Measurements from ENCODE around the gene EPS8L2. TPM values are rescaled to one million over a fixed set of nuclear protein-coding genes. Genes with fewer than 3 reads are reported as not detected.

EPS8L2 gene
- polyA plus RNA-seq, 3 donors, result 0.55 TPM; not detected in 2

- no peak for DNase-seq
- H3K36me3 ChIP-seq (replicated peaks in 1 of 2; ENCODE audit: control insufficient read depth in 1 of 2, insufficient read depth in 2 of 2, low read length in 2 of 2), result peaks cover 11 to 36% of the 10 kb centered on the region in 2 donors
- H3K27ac Mint-ChIP-seq, result no peak overlapping the region
- H3K4me3 Mint-ChIP-seq, result no peak overlapping the region
- peaks cover 0 to 4% (median under 1%) of the 10 kb centered on the region in 3 donors for H3K27me3 Mint-ChIP-seq (ENCODE audit: low read depth in 3 of 3)
- H2AFZ ChIP-seq (ENCODE audit: insufficient read depth, low read depth, low read length, poor library complexity, severe bottlenecking), result no peak overlapping the region
- peaks cover 45% of the 10 kb centered on the region for H3K4me1 Mint-ChIP-seq
- H3K4me2 ChIP-seq (replicated peaks; ENCODE audit: extremely low read depth, low read length, poor library complexity, severe bottlenecking), result no peak overlapping the region
- H3K36me3 Mint-ChIP-seq, result peaks cover 32 to 60% of the 10 kb centered on the region in 2 donors
- no peak for TF ChIP-seq CTCF (IDR thresholded peaks at IDR 0.05)
- peaks cover 0 to 2% (median 0%) of the 10 kb centered on the region in 7 donors for H3K9me3 Mint-ChIP-seq
- H3K79me2 ChIP-seq (ENCODE audit: insufficient read depth, low read length), result peaks cover 24% of the 10 kb centered on the region
- H4K20me1 ChIP-seq (ENCODE audit: insufficient read depth, low read length), result peaks cover 23% of the 10 kb centered on the region
- no peak overlapping the region for H3K4me3 ChIP-seq (replicated peaks in 1 of 3; ENCODE audit: low read depth in 2 of 3, low read length in 3 of 3)
- H3K9ac ChIP-seq (ENCODE audit: insufficient read depth, low read length, poor library complexity, severe bottlenecking), result no peak overlapping the region
- intact Hi-C loops (cut with micrococcal nuclease), result loop anchor here in 1 of 2 donors (10.0 kb wide), 1 partner anchor 685 kb away; the partner anchor contains the start of gene BRSK2
- no peaks in the 10 kb centered on the region for H3K9me3 ChIP-seq (replicated peaks in 1 of 2; ENCODE audit: control insufficient read depth in 1 of 2, insufficient read depth in 1 of 2, low read length in 2 of 2)
- H3K27me3 ChIP-seq (ENCODE audit: control insufficient read depth in 2 of 2, insufficient read depth in 2 of 2, low read length in 2 of 2), result peaks cover 0 to 3% of the 10 kb centered on the region in 2 donors
- 86% methylated on average over 1 of the region's 1 CpG for WGBS (ENCODE audit: insufficient coverage)
- peaks cover 42 to 53% of the 10 kb centered on the region in 2 donors for H3K4me1 ChIP-seq (ENCODE audit: control insufficient read depth in 1 of 2, insufficient read depth in 2 of 2, low read length in 2 of 2)
- H3K27ac ChIP-seq (ENCODE audit: low read depth in 1 of 2, low read length in 2 of 2), result peak overlapping the region in 1 of 2 donors; percentile 41
Observed at GRCh38 chr11:699753-700152, 6.3 kb upstream of the EPS8L2 start.

GRCh38 chr11:701741-702461, 4.1 kb upstream of the EPS8L2 start:
- H3K4me3 Mint-ChIP-seq, result no peak overlapping the region
- H3K27ac Mint-ChIP-seq, result peak overlapping the region in 2 of 7 donors; percentile 28 to 76
- H3K27me3 Mint-ChIP-seq (ENCODE audit: low read depth in 3 of 3), result peaks cover 7 to 19% (median 15%) of the 10 kb centered on the region in 3 donors
- DNase-seq, result no peak
- H3K4me1 Mint-ChIP-seq, result peaks cover 37% of the 10 kb centered on the region
- Histone ChIP-seq H2AFZ (ENCODE audit: insufficient read depth, low read depth, low read length, poor library complexity, severe bottlenecking) (no peak overlapping the region), H4K20me1 (ENCODE audit: insufficient read depth, low read length) (peaks cover 32% of the 10 kb centered on the region), H3K79me2 (ENCODE audit: insufficient read depth, low read length) (peaks cover 19% of the 10 kb centered on the region), H3K27me3 (ENCODE audit: control insufficient read depth in 2 of 2, insufficient read depth in 2 of 2, low read length in 2 of 2) (peaks cover 8 to 20% of the 10 kb centered on the region in 2 donors), H3K27ac (ENCODE audit: low read depth in 1 of 2, low read length in 2 of 2) (no peak overlapping the region), H3K36me3 (replicated peaks in 1 of 2; ENCODE audit: control insufficient read depth in 1 of 2, insufficient read depth in 2 of 2, low read length in 2 of 2) (peaks cover 11 to 36% of the 10 kb centered on the region in 2 donors), H3K4me3 (replicated peaks in 1 of 3; ENCODE audit: low read depth in 2 of 3, low read length in 3 of 3) (no peak overlapping the region), H3K9me3 (replicated peaks in 1 of 2; ENCODE audit: control insufficient read depth in 1 of 2, insufficient read depth in 1 of 2, low read length in 2 of 2) (peaks cover 0 to 3% of the 10 kb centered on the region in 2 donors), H3K4me2 (replicated peaks; ENCODE audit: extremely low read depth, low read length, poor library complexity, severe bottlenecking) (no peak overlapping the region), H3K9ac (ENCODE audit: insufficient read depth, low read length, poor library complexity, severe bottlenecking) (no peak overlapping the region), H3K4me1 (ENCODE audit: control insufficient read depth in 1 of 2, insufficient read depth in 2 of 2, low read length in 2 of 2) (peaks cover 40 to 59% of the 10 kb centered on the region in 2 donors)
- no peak for TF ChIP-seq CTCF (IDR thresholded peaks at IDR 0.05)
- intact Hi-C loops (cut with micrococcal nuclease), result no loop called here
- H3K9me3 Mint-ChIP-seq, result peaks cover 0 to 2% (median 0%) of the 10 kb centered on the region in 7 donors
- 96% methylated on average over 18 of the region's 22 CpGs for WGBS (ENCODE audit: insufficient coverage)
- peaks cover 34 to 63% of the 10 kb centered on the region in 2 donors for H3K36me3 Mint-ChIP-seq
